Esophagus (tissue), 2 donors: ENCODE results near the gene FNDC1. TPM values are rescaled to one million over a fixed set of nuclear protein-coding genes. Genes with fewer than 3 reads are reported as not detected.

Source experiments
- H3K27ac ChIP-seq, 2 donors: one replicate each; pipeline ENCODE4 v1.5.1; 2013; ENCODE audit warnings: low read depth in 2 of 2, mild to moderate bottlenecking in 2 of 2, inconsistent platforms in 1 of 2, low read length in 1 of 2, moderate library complexity in 1 of 2
- H3K27me3 ChIP-seq, 2 donors: one replicate each; pipeline ENCODE4 v1.6.1; 2013; ENCODE audit warnings: low read length in 2 of 2, control low read depth in 1 of 2, mild to moderate bottlenecking in 1 of 2; ENCODE audit not compliant: insufficient read depth in 2 of 2, control insufficient read depth in 1 of 2
- H3K36me3 ChIP-seq, 2 donors: one replicate each; pipeline ENCODE4 v1.6.1; 2013; ENCODE audit warnings: low read length in 1 of 2; ENCODE audit not compliant: control insufficient read depth in 2 of 2, insufficient read depth in 2 of 2
- H3K4me1 ChIP-seq, 2 donors: one replicate each; pipeline ENCODE4 v1.6.1; 2013; ENCODE audit warnings: low read length in 1 of 2; ENCODE audit not compliant: control insufficient read depth in 2 of 2, insufficient read depth in 2 of 2
- H3K4me3 ChIP-seq, 2 donors: one replicate each; pipeline ENCODE4 v1.5.1; 2013; ENCODE audit warnings: low read length in 2 of 2, mild to moderate bottlenecking in 2 of 2, low read depth in 1 of 2, moderate library complexity in 1 of 2
- H3K9me3 ChIP-seq, 2 donors: one replicate each; pipeline ENCODE4 v1.6.1; 2013; ENCODE audit warnings: mild to moderate bottlenecking in 2 of 2, low read depth in 1 of 2, low read length in 1 of 2, moderate library complexity in 1 of 2; ENCODE audit not compliant: control insufficient read depth in 2 of 2, insufficient read depth in 1 of 2
- WGBS, 2 donors: extraction: QIAGEN DNeasy Blood & Tissue Kit; methylation state at CpG; one replicate each; pipeline ENCODE4 v1.1.7; 2013; 5-methylcytosine and 5-hydroxymethylcytosine counted together
- polyA plus RNA-seq, 2 donors: library from polyadenylated mRNA; stranded (reverse); fragments of 200-250 nt; gene quantifications; one replicate each; pipeline ENCODE4 v1.2.3, GENCODE V29; 2013
- donor health status: healthy with polysubstance abuse.
- donor health status: Bipolar disorder and iron deficiency.

Gene FNDC1
- polyA plus RNA-seq, 2 donors: 0.01 to 0.02 TPM

DNA sequence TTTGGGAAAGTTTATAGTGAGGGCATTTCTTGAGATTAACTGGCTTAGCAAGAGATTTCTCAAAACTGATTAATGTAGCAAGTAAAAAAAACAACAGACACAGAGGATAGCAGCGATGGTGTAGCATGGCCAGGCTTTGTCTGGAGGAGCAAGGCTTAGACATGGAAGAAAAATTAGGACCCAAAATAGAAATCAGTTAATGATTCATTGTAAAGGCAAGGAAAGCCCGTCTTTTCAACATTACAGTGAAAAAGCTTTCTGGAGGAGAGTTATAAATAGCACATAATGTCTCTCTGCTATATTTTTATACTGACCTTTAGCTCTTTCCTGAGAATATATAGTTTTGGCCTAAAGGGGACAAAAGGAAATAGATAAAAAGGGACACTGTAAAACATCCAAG is 45.1 kb downstream of the FNDC1 start:
- no peaks in the 10 kb centered on the region for H3K4me1 ChIP-seq
- 60% methylated on average over 2 of the region's 2 CpGs for WGBS, 2 donors
- no peaks in the 10 kb centered on the region for H3K27me3 ChIP-seq

GRCh38 chr6:159217595-159218275 is 48.5 kb downstream of the FNDC1 start:
- H3K27me3 ChIP-seq: no peaks in the 10 kb centered on the region
- H3K36me3 ChIP-seq: no peaks in the 10 kb centered on the region
- H3K4me1 ChIP-seq: no peaks in the 10 kb centered on the region
- no peak overlapping the region for H3K27ac ChIP-seq
- 60 to 62% methylated on average over 17 of the region's 17 CpGs for WGBS, 2 donors
- H3K9me3 ChIP-seq: peaks cover 0 to 3% of the 10 kb centered on the region in 2 donors
- H3K4me3 ChIP-seq: no peak overlapping the region

More for the DNA sequence above, 45.1 kb downstream of the FNDC1 start:
- Histone ChIP-seq H3K9me3 (peaks cover 0 to 3% of the 10 kb centered on the region in 2 donors), H3K4me3 (no peak overlapping the region), H3K36me3 (no peaks in the 10 kb centered on the region), H3K27ac (no peak overlapping the region)

DNA sequence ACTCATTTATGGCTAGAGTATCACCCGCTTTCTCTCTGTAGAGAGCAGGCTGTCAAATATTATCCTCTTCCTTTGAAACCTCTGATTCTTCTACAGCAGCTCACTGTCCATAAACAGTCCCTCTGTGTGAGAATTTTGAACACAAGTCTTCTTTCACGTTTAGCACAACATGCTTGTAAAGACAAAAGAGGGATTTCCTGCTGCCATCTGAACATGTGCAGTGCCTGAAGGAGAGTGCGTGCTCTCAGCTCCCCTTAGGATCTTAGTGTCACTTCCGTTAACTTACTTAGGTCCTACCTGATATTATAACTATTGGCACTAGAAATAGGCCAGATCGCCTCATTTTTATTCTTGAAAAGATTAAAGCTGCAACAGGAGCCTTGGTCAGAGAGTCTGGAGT is 50.9 kb downstream of the FNDC1 start:
- H3K27me3 ChIP-seq: peaks cover 0 to 3% of the 10 kb centered on the region in 2 donors

GRCh38 chr6:159221486-159222170 is 52.4 kb downstream of the FNDC1 start:
- Histone ChIP-seq H3K4me1 (no peaks in the 10 kb centered on the region), H3K27ac (no peak overlapping the region), H3K36me3 (no peaks in the 10 kb centered on the region), H3K27me3 (peaks cover 0 to 3% of the 10 kb centered on the region in 2 donors), H3K9me3 (peaks cover 0 to 3% of the 10 kb centered on the region in 2 donors), H3K4me3 (no peak overlapping the region)
- WGBS, 2 donors: 68 to 70% methylated on average over 12 of the region's 12 CpGs

More for the DNA sequence above, 50.9 kb downstream of the FNDC1 start:
- Histone ChIP-seq H3K4me1 (no peaks in the 10 kb centered on the region), H3K4me3 (no peak overlapping the region), H3K9me3 (peaks cover 0 to 3% of the 10 kb centered on the region in 2 donors), H3K27ac (no peak overlapping the region), H3K36me3 (no peaks in the 10 kb centered on the region)
- 67 to 70% methylated on average over 5 of the region's 5 CpGs for WGBS, 2 donors

DNA sequence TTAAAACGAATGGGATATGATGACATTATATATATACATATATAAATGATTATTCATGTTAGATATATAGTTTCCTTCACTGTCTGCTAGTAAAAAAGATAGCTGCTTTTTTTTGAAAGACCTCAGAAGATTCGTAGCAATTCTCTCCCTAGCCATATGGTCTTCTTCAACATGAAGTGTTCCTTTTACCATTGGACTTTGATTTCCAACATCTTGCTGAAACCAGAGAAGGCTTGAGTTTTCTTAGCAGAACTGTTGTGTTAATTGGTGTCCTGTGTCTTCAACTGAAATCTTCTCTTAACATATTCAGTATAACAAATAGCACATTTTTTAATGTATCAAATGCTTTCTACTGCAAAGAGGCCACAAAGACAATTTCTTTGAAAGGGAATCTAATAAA is 55.3 kb downstream of the FNDC1 start:
- no peaks in the 10 kb centered on the region for H3K36me3 ChIP-seq
- H3K4me1 ChIP-seq: no peaks in the 10 kb centered on the region
- 65 to 67% methylated on average over 2 of the region's 2 CpGs for WGBS, 2 donors
- H3K27ac ChIP-seq: no peak overlapping the region
- H3K9me3 ChIP-seq: no peaks in the 10 kb centered on the region
- no peak overlapping the region for H3K4me3 ChIP-seq
- peaks cover 0 to 3% of the 10 kb centered on the region in 2 donors for H3K27me3 ChIP-seq

- Histone ChIP-seq H3K4me3 (no peak overlapping the region), H3K4me1 (no peaks in the 10 kb centered on the region), H3K27me3 (peaks cover 2 to 6% of the 10 kb centered on the region in 2 donors), H3K36me3 (no peaks in the 10 kb centered on the region), H3K9me3 (no peaks in the 10 kb centered on the region), H3K27ac (no peak overlapping the region)
- 61 to 69% methylated on average over 8 of the region's 8 CpGs for WGBS, 2 donors
These were observed 60.5 kb downstream of the FNDC1 start for GRCh38 chr6:159229651-159230051.

GRCh38 chr6:159232106-159232645 is 63.0 kb downstream of the FNDC1 start:
- H3K4me3 ChIP-seq: no peak overlapping the region
- WGBS, 2 donors: 94% methylated on average over 34 to 38 of the region's 38 CpGs
- no peaks in the 10 kb centered on the region for H3K4me1 ChIP-seq
- no peaks in the 10 kb centered on the region for H3K9me3 ChIP-seq
- peaks cover 5 to 6% of the 10 kb centered on the region in 2 donors for H3K27me3 ChIP-seq
- no peak overlapping the region for H3K27ac ChIP-seq
- H3K36me3 ChIP-seq: no peaks in the 10 kb centered on the region

DNA sequence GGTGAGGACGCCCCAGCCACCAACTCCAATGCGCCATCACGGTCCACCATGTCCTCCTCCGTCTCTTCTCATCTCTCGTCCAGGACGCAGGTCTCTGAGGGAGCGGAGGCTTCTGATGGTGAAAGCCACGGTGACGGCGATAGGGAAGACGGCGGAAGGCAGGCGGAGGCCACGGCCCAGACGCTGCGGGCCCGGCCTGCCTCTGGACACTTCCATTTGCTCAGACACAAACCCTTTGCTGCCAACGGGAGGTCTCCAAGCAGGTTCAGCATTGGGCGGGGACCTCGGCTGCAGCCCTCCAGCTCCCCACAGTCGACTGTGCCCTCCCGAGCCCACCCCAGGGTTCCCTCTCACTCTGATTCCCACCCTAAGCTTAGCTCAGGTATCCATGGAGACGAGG is 63.6 kb downstream of the FNDC1 start:
- WGBS, 2 donors: 93% methylated on average over 23 of the region's 23 CpGs
- H3K9me3 ChIP-seq: no peaks in the 10 kb centered on the region
- no peak overlapping the region for H3K27ac ChIP-seq
- H3K36me3 ChIP-seq: no peaks in the 10 kb centered on the region
- no peak overlapping the region for H3K4me3 ChIP-seq
- H3K4me1 ChIP-seq: no peaks in the 10 kb centered on the region
- peaks cover 5 to 6% of the 10 kb centered on the region in 2 donors for H3K27me3 ChIP-seq

DNA sequence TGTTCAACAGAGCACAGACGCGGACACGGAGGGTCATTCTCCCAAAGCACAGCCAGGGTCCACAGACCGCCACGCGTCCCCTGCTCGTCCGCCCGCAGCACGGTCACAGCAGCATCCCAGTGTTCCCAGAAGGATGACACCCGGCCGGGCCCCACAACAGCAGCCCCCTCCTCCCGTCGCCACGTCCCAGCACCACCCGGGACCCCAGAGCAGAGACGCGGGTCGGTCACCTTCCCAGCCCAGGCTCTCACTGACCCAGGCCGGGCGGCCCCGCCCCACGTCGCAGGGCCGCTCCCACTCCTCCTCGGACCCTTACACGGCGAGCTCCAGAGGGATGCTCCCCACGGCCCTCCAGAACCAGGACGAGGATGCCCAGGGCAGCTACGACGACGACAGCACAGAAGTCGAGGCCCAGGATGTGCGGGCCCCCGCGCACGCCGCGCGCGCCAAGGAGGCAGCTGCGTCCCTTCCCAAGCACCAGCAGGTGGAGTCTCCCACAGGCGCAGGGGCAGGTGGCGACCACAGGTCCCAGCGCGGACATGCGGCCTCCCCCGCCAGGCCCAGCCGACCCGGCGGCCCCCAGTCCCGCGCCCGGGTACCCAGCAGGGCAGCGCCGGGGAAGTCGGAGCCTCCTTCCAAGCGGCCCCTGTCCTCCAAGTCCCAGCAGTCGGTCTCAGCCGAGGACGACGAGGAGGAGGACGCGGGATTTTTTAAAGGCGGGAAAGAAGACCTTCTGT is 64.3 kb downstream of the FNDC1 start:
- no peaks in the 10 kb centered on the region for H3K9me3 ChIP-seq
- no peaks in the 10 kb centered on the region for H3K4me1 ChIP-seq
- H3K36me3 ChIP-seq: no peaks in the 10 kb centered on the region
- no peak overlapping the region for H3K4me3 ChIP-seq
- 25 to 33% methylated on average over 62 to 66 of the region's 66 CpGs for WGBS, 2 donors
- no peak overlapping the region for H3K27ac ChIP-seq
- peaks cover 5 to 6% of the 10 kb centered on the region in 2 donors for H3K27me3 ChIP-seq
